ENCODE measurements around the gene DSCAML1.

DSCAML1 gene

DNA sequence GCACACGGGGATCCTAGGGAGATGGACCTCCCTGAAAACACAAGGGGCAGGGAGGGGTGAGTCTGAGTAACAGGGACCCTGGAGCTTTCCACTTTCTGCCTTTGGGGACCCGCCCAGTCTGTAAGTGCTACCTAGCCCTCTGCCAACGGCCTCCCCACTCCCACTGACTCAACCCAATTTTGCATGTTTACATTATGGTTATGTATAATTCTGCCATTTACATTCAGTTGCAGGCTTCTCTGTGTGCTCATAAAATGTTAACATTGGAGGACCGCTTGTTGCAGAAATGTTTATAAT lies 105.8 kb downstream of the DSCAML1 start:
- Mint-ChIP-seq H3K36me3 (ENCODE audit: low read depth) (no peaks in the 10 kb centered on the region), H3K4me3 (no peak overlapping the region), H3K4me1 (no peaks in the 10 kb centered on the region), H3K27me3 (ENCODE audit: low read depth, poor library complexity) (peaks cover 47% of the 10 kb centered on the region), H3K9me3 (no peaks in the 10 kb centered on the region), H3K27ac (no peak overlapping the region)
- DNase-seq, result no peak
- TF ChIP-seq, protein P1, sequence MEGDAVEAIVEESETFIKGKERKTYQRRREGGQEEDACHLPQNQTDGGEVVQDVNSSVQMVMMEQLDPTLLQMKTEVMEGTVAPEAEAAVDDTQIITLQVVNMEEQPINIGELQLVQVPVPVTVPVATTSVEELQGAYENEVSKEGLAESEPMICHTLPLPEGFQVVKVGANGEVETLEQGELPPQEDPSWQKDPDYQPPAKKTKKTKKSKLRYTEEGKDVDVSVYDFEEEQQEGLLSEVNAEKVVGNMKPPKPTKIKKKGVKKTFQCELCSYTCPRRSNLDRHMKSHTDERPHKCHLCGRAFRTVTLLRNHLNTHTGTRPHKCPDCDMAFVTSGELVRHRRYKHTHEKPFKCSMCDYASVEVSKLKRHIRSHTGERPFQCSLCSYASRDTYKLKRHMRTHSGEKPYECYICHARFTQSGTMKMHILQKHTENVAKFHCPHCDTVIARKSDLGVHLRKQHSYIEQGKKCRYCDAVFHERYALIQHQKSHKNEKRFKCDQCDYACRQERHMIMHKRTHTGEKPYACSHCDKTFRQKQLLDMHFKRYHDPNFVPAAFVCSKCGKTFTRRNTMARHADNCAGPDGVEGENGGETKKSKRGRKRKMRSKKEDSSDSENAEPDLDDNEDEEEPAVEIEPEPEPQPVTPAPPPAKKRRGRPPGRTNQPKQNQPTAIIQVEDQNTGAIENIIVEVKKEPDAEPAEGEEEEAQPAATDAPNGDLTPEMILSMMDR (IDR thresholded peaks at IDR 0.05), result no peak

DNA sequence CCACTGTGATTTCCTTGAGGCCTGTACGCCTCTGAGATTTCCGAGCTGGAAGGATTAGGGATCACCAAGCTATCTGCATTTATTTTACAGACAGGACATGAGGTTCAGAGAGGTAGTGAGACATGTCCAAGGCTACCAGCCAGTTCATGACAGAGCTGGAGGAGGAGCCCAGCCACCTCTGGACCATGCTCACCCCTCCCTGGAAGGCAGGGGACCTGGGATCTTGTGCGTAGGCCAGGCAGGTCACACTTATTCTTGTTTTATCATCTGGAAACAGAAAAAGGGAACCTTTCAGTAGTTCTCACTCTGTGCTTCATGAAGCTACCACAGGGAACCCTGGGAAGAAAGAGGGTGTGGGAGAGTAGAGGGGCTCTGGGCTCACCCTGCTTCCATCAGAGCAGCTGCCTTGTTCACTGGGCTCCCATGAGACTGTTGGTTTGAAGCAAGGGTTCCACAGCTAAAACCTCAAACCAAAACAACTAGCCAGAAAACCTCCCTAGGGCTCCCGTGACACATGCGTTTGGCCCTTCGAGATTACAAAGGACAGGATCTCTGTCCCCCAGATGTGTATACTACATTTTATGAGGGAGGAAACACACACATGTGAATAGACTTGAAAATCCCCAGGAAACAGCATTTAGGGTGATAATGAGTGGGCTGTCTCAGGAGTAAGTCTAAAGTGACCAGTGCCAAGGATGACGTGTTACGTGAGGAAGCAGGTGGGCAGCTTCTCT lies 106.4 kb downstream of the DSCAML1 start:
- TF ChIP-seq, protein P1 (IDR thresholded peaks at IDR 0.05), result no peak
- no peak overlapping the region for H3K4me3 Mint-ChIP-seq
- H3K9me3 Mint-ChIP-seq, result no peaks in the 10 kb centered on the region
- peaks cover 51% of the 10 kb centered on the region for H3K27me3 Mint-ChIP-seq (ENCODE audit: low read depth, poor library complexity)
- H3K36me3 Mint-ChIP-seq (ENCODE audit: low read depth), result no peaks in the 10 kb centered on the region
- H3K4me1 Mint-ChIP-seq, result no peaks in the 10 kb centered on the region
- DNase-seq, result no peak
- H3K27ac Mint-ChIP-seq, result no peak overlapping the region

DNA sequence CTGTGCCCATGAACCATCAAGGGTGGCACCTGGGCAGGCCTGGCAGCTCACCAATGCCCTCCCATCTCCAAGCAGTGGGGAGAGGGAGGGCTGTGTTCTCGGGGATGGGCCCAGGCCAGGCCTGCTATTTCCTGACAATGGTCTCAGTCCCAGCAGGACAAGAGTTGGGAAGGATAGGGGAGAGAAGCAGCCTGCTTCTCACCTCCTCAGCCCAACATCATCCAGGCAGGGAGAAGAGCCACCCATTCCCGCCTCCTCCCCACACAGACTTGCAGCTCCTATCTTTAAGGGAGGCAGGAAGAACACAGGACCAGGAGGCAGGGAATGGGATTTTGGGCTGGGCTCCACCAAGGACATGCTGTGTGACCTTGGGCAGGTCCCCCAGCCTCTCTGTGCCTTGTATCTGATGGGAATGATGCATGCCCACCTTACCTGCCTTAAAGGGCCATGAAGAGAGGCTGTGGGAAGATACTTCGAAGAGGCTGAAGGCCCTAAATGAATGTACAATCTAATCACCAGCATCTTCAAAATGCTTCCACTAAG lies 108.7 kb downstream of the DSCAML1 start:
- H3K4me3 Mint-ChIP-seq, result no peak overlapping the region
- DNase-seq, result no peak
- peaks cover 61% of the 10 kb centered on the region for H3K27me3 Mint-ChIP-seq (ENCODE audit: low read depth, poor library complexity)
- TF ChIP-seq, protein P1 (IDR thresholded peaks at IDR 0.05), result no peak
- no peak overlapping the region for H3K27ac Mint-ChIP-seq
- H3K4me1 Mint-ChIP-seq, result no peaks in the 10 kb centered on the region
- no peaks in the 10 kb centered on the region for H3K36me3 Mint-ChIP-seq (ENCODE audit: low read depth)
- H3K9me3 Mint-ChIP-seq, result no peaks in the 10 kb centered on the region

DNA sequence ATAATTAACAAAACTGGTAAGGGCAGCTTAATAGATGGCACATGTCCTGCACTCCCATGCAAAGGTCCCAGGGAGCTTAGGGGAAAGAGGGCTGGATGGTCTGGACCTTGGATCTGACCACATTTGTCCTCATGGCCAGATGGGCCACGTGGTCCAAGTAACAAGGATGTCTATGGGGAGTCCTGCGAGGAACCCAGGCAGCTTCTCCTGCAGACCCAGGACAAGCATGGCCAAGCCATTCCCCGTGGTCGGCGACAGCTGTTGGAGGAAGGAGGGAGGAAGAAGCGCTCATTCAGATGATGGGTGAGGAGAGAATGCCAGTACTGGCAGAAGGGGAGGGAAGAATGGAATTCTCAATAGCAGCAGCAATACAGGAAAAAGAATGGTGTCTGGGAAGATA lies 109.2 kb downstream of the DSCAML1 start:
- Mint-ChIP-seq H3K36me3 (ENCODE audit: low read depth) (no peaks in the 10 kb centered on the region), H3K27me3 (ENCODE audit: low read depth, poor library complexity) (peaks cover 61% of the 10 kb centered on the region), H3K4me3 (no peak overlapping the region), H3K27ac (no peak overlapping the region), H3K4me1 (no peaks in the 10 kb centered on the region), H3K9me3 (no peaks in the 10 kb centered on the region)
- TF ChIP-seq, protein P1 (IDR thresholded peaks at IDR 0.05), result no peak
- no peak for DNase-seq

DNA sequence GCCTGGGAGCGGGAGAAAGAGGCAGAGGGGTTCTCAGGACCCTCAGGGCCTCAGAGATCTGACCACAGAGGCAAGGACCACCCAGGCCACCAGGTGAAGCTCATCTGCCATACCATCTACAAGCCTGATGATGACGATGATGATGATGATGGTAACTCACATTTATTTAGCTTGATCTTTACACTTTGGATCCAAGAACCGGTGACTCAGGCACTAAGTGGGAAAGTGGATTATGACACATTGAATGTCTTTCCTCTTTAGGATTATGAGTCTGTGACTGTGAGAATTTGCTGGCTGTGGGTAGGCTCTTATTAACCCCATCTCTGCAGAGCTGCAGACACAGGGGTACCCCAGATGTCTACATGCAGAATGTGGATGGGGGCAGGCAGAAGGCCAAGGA lies 110.3 kb downstream of the DSCAML1 start:
- no peak for DNase-seq
- Mint-ChIP-seq H3K4me3 (no peak overlapping the region), H3K36me3 (ENCODE audit: low read depth) (no peaks in the 10 kb centered on the region), H3K4me1 (no peaks in the 10 kb centered on the region), H3K27me3 (ENCODE audit: low read depth, poor library complexity) (peaks cover 64% of the 10 kb centered on the region), H3K27ac (no peak overlapping the region), H3K9me3 (no peaks in the 10 kb centered on the region)
- TF ChIP-seq, protein P1 (IDR thresholded peaks at IDR 0.05), result no peak

DNA sequence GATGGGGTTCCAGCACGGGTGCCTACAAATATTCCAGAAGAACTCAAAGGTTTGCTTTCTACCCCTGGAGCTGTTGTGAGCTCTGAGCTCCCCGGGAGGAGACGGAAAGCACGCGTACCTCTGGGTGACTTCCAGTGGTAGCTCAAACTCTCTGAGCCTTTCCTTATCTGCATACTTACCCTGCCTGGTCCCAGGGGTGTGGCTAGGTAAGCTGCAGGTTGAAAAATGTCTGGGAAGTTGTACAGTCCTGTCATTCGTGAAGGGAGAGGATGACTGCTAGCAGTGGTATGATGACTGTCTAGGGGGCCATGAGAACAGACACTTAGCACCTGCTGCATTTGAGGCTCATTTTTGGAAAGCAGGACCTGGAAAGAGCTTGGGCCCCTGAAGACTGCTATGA lies 111.5 kb downstream of the DSCAML1 start:
- Mint-ChIP-seq H3K4me3 (no peak overlapping the region), H3K36me3 (ENCODE audit: low read depth) (no peaks in the 10 kb centered on the region), H3K27ac (no peak overlapping the region), H3K4me1 (no peaks in the 10 kb centered on the region), H3K9me3 (no peaks in the 10 kb centered on the region), H3K27me3 (ENCODE audit: low read depth, poor library complexity) (peaks cover 69% of the 10 kb centered on the region)
- no peak for DNase-seq
- TF ChIP-seq, protein P1 (IDR thresholded peaks at IDR 0.05), result no peak
